ENCODE data around the gene ABHD1.
A peak's percentile ranks its signal among the peaks of the same experiment; 100 is the strongest.

ABHD1 gene

GRCh38 chr2:27087823-27088410, 35.7 kb upstream of the ABHD1 start:
- Histone ChIP-seq H3K27ac (ENCODE audit: insufficient read depth, low read depth, low read length, poor library complexity, severe bottlenecking) (no peak overlapping the region), H3K27me3 (ENCODE audit: control insufficient read depth, insufficient read depth, low read length, poor library complexity, severe bottlenecking) (peaks cover 22% of the 10 kb centered on the region), H3K4me1 (ENCODE audit: control insufficient read depth, insufficient read depth, low read length) (peaks cover 4% of the 10 kb centered on the region), H3K36me3 (ENCODE audit: control insufficient read depth, insufficient read depth, low read length) (no peaks in the 10 kb centered on the region), H3K9me3 (ENCODE audit: control insufficient read depth, low read length) (no peaks in the 10 kb centered on the region), H3K4me3 (ENCODE audit: insufficient read depth, low read depth, low read length) (peak overlapping the region; percentile 59)
- 84 to 90% methylated on average over 5 of the region's 5 CpGs for WGBS, 2 experiments

- 93% methylated on average over 6 of the region's 6 CpGs for WGBS, 2 experiments
- no peak overlapping the region for H3K27ac ChIP-seq (ENCODE audit: insufficient read depth, low read depth, low read length, poor library complexity, severe bottlenecking)
Observed at GRCh38 chr2:27088634-27089033, 35.0 kb upstream of the ABHD1 start.

GRCh38 chr2:27089111-27089954, 34.3 kb upstream of the ABHD1 start:
- no peak overlapping the region for H3K27ac ChIP-seq (ENCODE audit: insufficient read depth, low read depth, low read length, poor library complexity, severe bottlenecking)
- no peak overlapping the region for H3K4me3 ChIP-seq (ENCODE audit: insufficient read depth, low read depth, low read length)
- no peaks in the 10 kb centered on the region for H3K9me3 ChIP-seq (ENCODE audit: control insufficient read depth, low read length)
- peaks cover 4% of the 10 kb centered on the region for H3K4me1 ChIP-seq (ENCODE audit: control insufficient read depth, insufficient read depth, low read length)
- no peaks in the 10 kb centered on the region for H3K36me3 ChIP-seq (ENCODE audit: control insufficient read depth, insufficient read depth, low read length)
- H3K27me3 ChIP-seq (ENCODE audit: control insufficient read depth, insufficient read depth, low read length, poor library complexity, severe bottlenecking) = peaks cover 22% of the 10 kb centered on the region
- 91 to 92% methylated on average over 14 of the region's 14 CpGs for WGBS, 2 experiments

More at GRCh38 chr2:27088634-27089033, 35.0 kb upstream of the ABHD1 start:
- Histone ChIP-seq H3K9me3 (ENCODE audit: control insufficient read depth, low read length) (no peaks in the 10 kb centered on the region), H3K27me3 (ENCODE audit: control insufficient read depth, insufficient read depth, low read length, poor library complexity, severe bottlenecking) (peaks cover 22% of the 10 kb centered on the region), H3K4me3 (ENCODE audit: insufficient read depth, low read depth, low read length) (no peak overlapping the region), H3K4me1 (ENCODE audit: control insufficient read depth, insufficient read depth, low read length) (peaks cover 4% of the 10 kb centered on the region), H3K36me3 (ENCODE audit: control insufficient read depth, insufficient read depth, low read length) (no peaks in the 10 kb centered on the region)

GRCh38 chr2:27091746-27092695, 31.6 kb upstream of the ABHD1 start:
- Histone ChIP-seq H3K27me3 (ENCODE audit: control insufficient read depth, insufficient read depth, low read length, poor library complexity, severe bottlenecking) (peaks cover 10% of the 10 kb centered on the region), H3K36me3 (ENCODE audit: control insufficient read depth, insufficient read depth, low read length) (no peaks in the 10 kb centered on the region), H3K27ac (ENCODE audit: insufficient read depth, low read depth, low read length, poor library complexity, severe bottlenecking) (no peak overlapping the region), H3K4me3 (ENCODE audit: insufficient read depth, low read depth, low read length) (no peak overlapping the region), H3K9me3 (ENCODE audit: control insufficient read depth, low read length) (no peaks in the 10 kb centered on the region), H3K4me1 (ENCODE audit: control insufficient read depth, insufficient read depth, low read length) (peaks cover 4% of the 10 kb centered on the region)
- WGBS, 2 experiments = 84 to 85% methylated on average over 25 of the region's 25 CpGs

- peaks cover 1% of the 10 kb centered on the region for H3K27me3 ChIP-seq (ENCODE audit: control insufficient read depth, insufficient read depth, low read length, poor library complexity, severe bottlenecking)
- no peak overlapping the region for H3K27ac ChIP-seq (ENCODE audit: insufficient read depth, low read depth, low read length, poor library complexity, severe bottlenecking)
- H3K4me3 ChIP-seq (ENCODE audit: insufficient read depth, low read depth, low read length) = no peak overlapping the region
- H3K4me1 ChIP-seq (ENCODE audit: control insufficient read depth, insufficient read depth, low read length) = no peaks in the 10 kb centered on the region
- no peaks in the 10 kb centered on the region for H3K9me3 ChIP-seq (ENCODE audit: control insufficient read depth, low read length)
- no peaks in the 10 kb centered on the region for H3K36me3 ChIP-seq (ENCODE audit: control insufficient read depth, insufficient read depth, low read length)
- 87% methylated on average over 10 of the region's 10 CpGs for WGBS, 2 experiments
Observed at GRCh38 chr2:27092696-27093429, 30.8 kb upstream of the ABHD1 start.

- H3K9me3 ChIP-seq (ENCODE audit: control insufficient read depth, low read length) = no peaks in the 10 kb centered on the region
- 91 to 94% methylated on average over 6 of the region's 6 CpGs for WGBS, 2 experiments
- H3K27ac ChIP-seq (ENCODE audit: insufficient read depth, low read depth, low read length, poor library complexity, severe bottlenecking) = no peak overlapping the region
- H3K4me3 ChIP-seq (ENCODE audit: insufficient read depth, low read depth, low read length) = no peak overlapping the region
- no peaks in the 10 kb centered on the region for H3K27me3 ChIP-seq (ENCODE audit: control insufficient read depth, insufficient read depth, low read length, poor library complexity, severe bottlenecking)
- no peaks in the 10 kb centered on the region for H3K36me3 ChIP-seq (ENCODE audit: control insufficient read depth, insufficient read depth, low read length)
- no peaks in the 10 kb centered on the region for H3K4me1 ChIP-seq (ENCODE audit: control insufficient read depth, insufficient read depth, low read length)
Observed at GRCh38 chr2:27093430-27094352, 29.9 kb upstream of the ABHD1 start.

GRCh38 chr2:27094353-27094984, 29.1 kb upstream of the ABHD1 start:
- no peaks in the 10 kb centered on the region for H3K27me3 ChIP-seq (ENCODE audit: control insufficient read depth, insufficient read depth, low read length, poor library complexity, severe bottlenecking)
- H3K4me1 ChIP-seq (ENCODE audit: control insufficient read depth, insufficient read depth, low read length) = no peaks in the 10 kb centered on the region
- no peaks in the 10 kb centered on the region for H3K9me3 ChIP-seq (ENCODE audit: control insufficient read depth, low read length)
- 94% methylated on average over 24 of the region's 24 CpGs for WGBS, 2 experiments
- H3K36me3 ChIP-seq (ENCODE audit: control insufficient read depth, insufficient read depth, low read length) = no peaks in the 10 kb centered on the region
- no peak overlapping the region for H3K27ac ChIP-seq (ENCODE audit: insufficient read depth, low read depth, low read length, poor library complexity, severe bottlenecking)
- H3K4me3 ChIP-seq (ENCODE audit: insufficient read depth, low read depth, low read length) = no peak overlapping the region

GRCh38 chr2:27095427-27095744, 28.2 kb upstream of the ABHD1 start:
- 88 to 95% methylated on average over 2 of the region's 2 CpGs for WGBS, 2 experiments
- H3K4me3 ChIP-seq (ENCODE audit: insufficient read depth, low read depth, low read length) = no peak overlapping the region
- no peaks in the 10 kb centered on the region for H3K9me3 ChIP-seq (ENCODE audit: control insufficient read depth, low read length)
- H3K4me1 ChIP-seq (ENCODE audit: control insufficient read depth, insufficient read depth, low read length) = peaks cover 5% of the 10 kb centered on the region
- no peak overlapping the region for H3K27ac ChIP-seq (ENCODE audit: insufficient read depth, low read depth, low read length, poor library complexity, severe bottlenecking)
- no peaks in the 10 kb centered on the region for H3K36me3 ChIP-seq (ENCODE audit: control insufficient read depth, insufficient read depth, low read length)
- no peaks in the 10 kb centered on the region for H3K27me3 ChIP-seq (ENCODE audit: control insufficient read depth, insufficient read depth, low read length, poor library complexity, severe bottlenecking)

Data from ectodermal cell (in vitro differentiated cells).